ENCODE results near the gene CCDC181. TPM values are rescaled to one million over a fixed set of nuclear protein-coding genes. Genes with fewer than 3 reads are reported as not detected.

CCDC181 gene
- total RNA-seq, 2 experiments from 2014 or later: 0.48 to 0.57 TPM

DNA sequence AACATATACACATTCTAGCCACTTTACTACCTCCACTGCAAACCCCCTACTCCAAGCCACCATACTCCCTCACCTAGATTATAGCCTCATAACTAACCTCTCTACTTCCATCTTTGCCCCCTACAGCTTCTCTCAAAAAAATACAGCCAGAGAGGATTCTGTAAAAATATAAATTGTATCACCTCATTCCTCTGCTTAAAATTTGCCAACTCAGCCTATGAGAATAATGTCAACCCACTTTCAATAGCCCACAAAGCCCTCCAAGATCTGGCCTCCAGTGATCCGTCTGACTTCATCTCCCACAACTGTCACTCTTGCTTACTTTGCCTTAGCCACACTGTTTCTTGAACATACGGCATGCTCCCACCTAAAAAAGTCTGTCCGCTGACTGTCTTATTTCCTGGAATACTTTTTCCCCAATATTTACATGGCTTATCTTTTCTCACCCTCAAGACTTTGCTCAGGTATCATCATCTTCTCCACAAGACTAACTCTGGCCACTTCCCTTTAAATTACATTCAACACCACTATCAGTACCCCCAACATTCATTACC, 81.2 kb downstream of the CCDC181 start:
- POLR2A ChIA-PET: no interaction called here

DNA sequence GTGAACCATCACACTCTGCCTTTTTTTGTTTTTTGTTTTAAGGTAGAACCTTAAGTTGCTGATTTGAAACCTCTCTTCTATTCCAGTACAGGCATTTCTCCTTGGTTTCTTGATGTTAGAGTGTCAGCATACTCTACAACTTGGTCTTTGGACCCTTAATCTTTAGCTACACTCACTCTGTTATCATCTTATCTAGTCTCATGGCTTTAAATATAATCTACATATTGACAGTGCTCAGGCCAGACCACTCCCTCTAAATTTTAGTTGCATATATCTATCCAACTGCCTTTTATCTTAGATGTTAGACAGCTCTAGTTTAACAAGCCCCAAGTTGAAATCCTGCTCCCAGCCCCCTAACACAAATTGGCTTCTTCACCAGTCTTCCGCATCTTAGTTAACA, 81.8 kb downstream of the CCDC181 start:
- ChIA-PET CTCF (interaction anchor here (1.6 kb wide), 1 partner anchor 742 kb away, joined by 3 read pairs; no protein-coding TSS in a partner anchor), POLR2A (no interaction called here)

More for the DNA sequence above, 81.2 kb downstream of the CCDC181 start:
- CTCF ChIA-PET: no interaction called here

Other genes starting within 250 kb of the CCDC181 start
- gene NME7, start 59.7 kb downstream of the CCDC181 start, total RNA-seq: 10 to 100 TPM; 25.4 to 27.0 TPM
- gene BLZF1, start 59.3 kb downstream of the CCDC181 start, total RNA-seq: 10 to 100 TPM; 14.7 to 16.0 TPM
- 10 to 100 TPM; 11.6 to 11.7 TPM for gene SLC19A2, start 58.5 kb upstream of the CCDC181 start, total RNA-seq
- 10 to 100 TPM; 88.5 to 90.5 TPM for gene F5, start 159.0 kb upstream of the CCDC181 start, total RNA-seq
- under 1 TPM; 0.08 to 0.15 TPM for gene SELP, start 202.7 kb upstream of the CCDC181 start, total RNA-seq

Data from activated CD8-positive, alpha-beta memory T cell treated with anti-CD3 and anti-CD28 coated beads for 36 hours (primary cell).